Measurements from ENCODE around the gene WFDC13. TPM values are rescaled to one million over a fixed set of nuclear protein-coding genes. Genes with fewer than 3 reads are reported as not detected.

Gene WFDC13, protein sequence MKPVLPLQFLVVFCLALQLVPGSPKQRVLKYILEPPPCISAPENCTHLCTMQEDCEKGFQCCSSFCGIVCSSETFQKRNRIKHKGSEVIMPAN
- not detected in 2 replicates for total RNA-seq

GRCh38 chr20:45701873-45702272, at the start of gene WFDC13:
TSS of gene WFDC13 (plus strand) at chr20:45702038. CDS start at chr20:45702124, 86 bp downstream.

DNA sequence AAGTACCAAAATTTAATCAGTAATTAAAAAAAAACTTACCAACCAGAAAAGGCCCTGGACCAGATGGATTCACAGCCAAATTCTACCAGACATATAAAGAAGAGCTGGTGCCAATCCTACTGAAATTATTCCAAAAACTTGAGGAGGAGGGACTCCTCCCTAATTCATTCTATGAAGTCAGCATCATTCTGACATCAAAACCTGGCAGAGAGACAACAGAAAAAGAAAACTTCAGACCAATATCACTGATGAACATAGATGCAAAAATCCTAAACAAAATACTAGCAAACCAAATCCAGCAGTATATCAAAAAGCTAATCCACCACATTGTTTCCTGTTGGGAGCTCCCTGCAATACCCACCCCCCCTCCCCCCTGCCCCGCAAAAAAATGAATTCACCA, 31.7 kb upstream of the WFDC13 start, which contains the start of gene WFDC11:
Gene WFDC11 (minus strand): TSS at position 101 of the 400 bp plus-strand sequence. CDS start 19,639 bp downstream, outside the sequence.

DNA sequence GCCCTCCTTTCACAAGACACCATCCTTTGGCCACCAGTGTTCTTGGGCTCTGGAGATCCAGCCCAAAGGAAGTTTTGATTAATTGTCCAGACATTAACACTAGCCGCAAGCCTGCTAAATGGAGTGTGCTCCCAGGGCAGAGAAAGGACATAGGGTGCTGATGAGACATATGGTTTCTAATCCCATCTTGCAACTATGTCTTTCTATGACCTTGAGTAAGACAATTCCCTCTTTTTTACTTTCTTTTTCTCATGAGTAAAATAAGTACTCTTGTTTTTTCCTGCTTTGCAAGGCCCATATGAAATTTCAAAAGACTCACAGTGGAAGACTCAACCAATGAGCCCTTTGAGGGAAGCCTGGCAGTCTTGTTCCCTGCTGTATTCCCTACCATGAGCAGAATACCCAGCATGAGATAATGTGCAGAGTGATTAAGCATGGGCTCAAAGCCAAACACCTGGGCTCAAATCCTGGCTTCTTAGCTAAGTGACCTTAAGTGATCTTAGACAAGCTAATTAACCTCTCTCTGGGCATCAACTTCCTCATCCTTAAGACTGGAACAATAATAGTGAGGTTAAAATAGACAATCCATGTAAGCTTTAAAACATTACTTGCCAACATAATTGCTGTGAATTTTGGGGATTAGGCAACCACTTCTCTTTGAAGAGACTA, 3.3 kb downstream of the WFDC13 start, which contains the start of gene WFDC10B:
Gene WFDC10B (minus strand): TSS at position 51 of the 669 bp plus-strand sequence. CDS start 19,027 bp downstream, outside the sequence.

GRCh38 chr20:45722047-45722446, 20.2 kb downstream of the WFDC13 start, which contains the start of gene SPINT4:
TSS of gene SPINT4 (plus strand) at chr20:45722347. CDS start at chr20:45722368, 21 bp downstream.

Other genes with a start within 250 kb of the WFDC13 start
- 0.26 TPM in 1 of 2 replicates, not detected in the other for gene WFDC2, start 232.3 kb upstream of the WFDC13 start, total RNA-seq
- not detected in 2 replicates for gene SPINT3, start 186.4 kb upstream of the WFDC13 start, total RNA-seq
- gene WFDC6, start 162.6 kb upstream of the WFDC13 start, total RNA-seq: not detected in 2 replicates
- not detected in 2 replicates for gene EPPIN, start 154.6 kb upstream of the WFDC13 start, total RNA-seq
- gene WFDC8, start 122.8 kb upstream of the WFDC13 start, total RNA-seq: not detected in 2 replicates
- not detected in 2 replicates for gene WFDC10A, start 72.3 kb upstream of the WFDC13 start, total RNA-seq
- not detected in 2 replicates for gene WFDC9, start 70.8 kb upstream of the WFDC13 start, total RNA-seq
- not detected in 2 replicates for gene WFDC11, start 31.8 kb upstream of the WFDC13 start, total RNA-seq
- gene WFDC10B, start 3.0 kb downstream of the WFDC13 start, total RNA-seq: not detected in 2 replicates
- not detected in 2 replicates for gene SPINT4, start 20.3 kb downstream of the WFDC13 start, total RNA-seq
- gene WFDC3, start 89.8 kb downstream of the WFDC13 start, total RNA-seq: 0.26 and 7.5 TPM in 2 replicates
- gene DNTTIP1, start 89.9 kb downstream of the WFDC13 start, total RNA-seq: 26.4 and 28.7 TPM in 2 replicates
- 65.5 and 110 TPM in 2 replicates for gene UBE2C, start 110.6 kb downstream of the WFDC13 start, total RNA-seq
- 0.24 TPM in 1 of 2 replicates, not detected in the other for gene TNNC2, start 125.3 kb downstream of the WFDC13 start, total RNA-seq
- 31.7 and 43.9 TPM in 2 replicates for gene SNX21, start 131.8 kb downstream of the WFDC13 start, total RNA-seq
- 45.8 and 54.5 TPM in 2 replicates for gene ACOT8, start 155.4 kb downstream of the WFDC13 start, total RNA-seq
- 4.1 and 4.2 TPM in 2 replicates for gene ZSWIM3, start 155.6 kb downstream of the WFDC13 start, total RNA-seq
- 7.2 and 10.7 TPM in 2 replicates for gene ZSWIM1, start 179.2 kb downstream of the WFDC13 start, total RNA-seq
- gene SPATA25, start 185.6 kb downstream of the WFDC13 start, total RNA-seq: 0.72 and 1.2 TPM in 2 replicates
- 2.6 and 7.6 TPM in 2 replicates for gene NEURL2, start 189.2 kb downstream of the WFDC13 start, total RNA-seq
- 93.3 and 101 TPM in 2 replicates for gene CTSA, start 189.3 kb downstream of the WFDC13 start, total RNA-seq
- gene PLTP, start 210.1 kb downstream of the WFDC13 start, total RNA-seq: 121 and 318 TPM in 2 replicates
- 19.0 and 20.2 TPM in 2 replicates for gene PCIF1, start 232.6 kb downstream of the WFDC13 start, total RNA-seq

Measured in epithelial cell of alveolus of lung (primary cell).